Measurements from ENCODE around the gene SRP72. TPM values are rescaled to one million over a fixed set of nuclear protein-coding genes. Genes with fewer than 3 reads are reported as not detected.

Gene SRP72
- total RNA-seq, 2 experiments from 2014 or later, result 181 to 204 TPM

- ChIA-PET CTCF (interaction anchor here (1.0 kb wide), 1 partner anchor 296 kb away, joined by 4 read pairs; no protein-coding TSS in a partner anchor), POLR2A (no interaction called here)
- H3K4me1 Mint-ChIP-seq, result peaks cover 12% of the 10 kb centered on the region
- DNase-seq (no peak), ATAC-seq (no peak)
- no peak overlapping the region for H3K4me3 Mint-ChIP-seq
- no peak overlapping the region for H3K27ac Mint-ChIP-seq
- no peaks in the 10 kb centered on the region for H3K9me3 Mint-ChIP-seq (ENCODE audit: low read depth)
- intact Hi-C loops (cut with DNase I, micrococcal nuclease), result loop anchor here in 1 of 2 experiments (10.0 kb wide), 1 partner anchor 294 kb away; no protein-coding TSS in a partner anchor
- H3K27me3 Mint-ChIP-seq, result peaks cover 12% of the 10 kb centered on the region
- no peaks in the 10 kb centered on the region for H3K36me3 Mint-ChIP-seq (ENCODE audit: low read depth)
Measured at GRCh38 chr4:56540826-56541225, 73.4 kb downstream of the SRP72 start.

- no peaks in the 10 kb centered on the region for H3K36me3 Mint-ChIP-seq (ENCODE audit: low read depth)
- no peak overlapping the region for H3K27ac Mint-ChIP-seq
- intact Hi-C loops (cut with DNase I, micrococcal nuclease), result loop anchor here (1.0 to 10.0 kb wide), 8 partner anchors 14 to 596 kb away; partner anchors contain the start of genes ARL9 (in 1 of the 2), CEP135 (in 1 of the 2) and SRP72 (in 1 of the 2)
- ATAC-seq, result peak; percentile 100
- peaks cover 3% of the 10 kb centered on the region for H3K27me3 Mint-ChIP-seq
- H3K4me1 Mint-ChIP-seq, result peaks cover 16% of the 10 kb centered on the region
- no peaks in the 10 kb centered on the region for H3K9me3 Mint-ChIP-seq (ENCODE audit: low read depth)
- H3K4me3 Mint-ChIP-seq, result peak overlapping the region; percentile 54
- ChIA-PET CTCF (interaction anchor here (0.6 to 2.5 kb wide), 14 partner anchors 10 to 291 kb away, joined by 3 to 12 read pairs (median 4); a partner anchor contains a TSS), POLR2A (no interaction called here)
- DNase-seq, result peak; percentile 92
Measured at GRCh38 chr4:56544573-56545131, 77.2 kb downstream of the SRP72 start.

- Mint-ChIP-seq H3K9me3 (ENCODE audit: low read depth) (no peaks in the 10 kb centered on the region), H3K4me1 (peaks cover 4% of the 10 kb centered on the region), H3K27ac (no peak overlapping the region), H3K27me3 (no peaks in the 10 kb centered on the region), H3K36me3 (ENCODE audit: low read depth) (no peaks in the 10 kb centered on the region), H3K4me3 (no peak overlapping the region)
- intact Hi-C loops (cut with DNase I, micrococcal nuclease), result no loop called here
- ChIA-PET POLR2A (no interaction called here), CTCF (interaction anchor here (1.3 kb wide), 1 partner anchor 286 kb away, joined by 5 read pairs; no protein-coding TSS in a partner anchor)
- no peak for ATAC-seq
- DNase-seq, result no peak
Measured at GRCh38 chr4:56550642-56551041, 83.2 kb downstream of the SRP72 start.

DNA sequence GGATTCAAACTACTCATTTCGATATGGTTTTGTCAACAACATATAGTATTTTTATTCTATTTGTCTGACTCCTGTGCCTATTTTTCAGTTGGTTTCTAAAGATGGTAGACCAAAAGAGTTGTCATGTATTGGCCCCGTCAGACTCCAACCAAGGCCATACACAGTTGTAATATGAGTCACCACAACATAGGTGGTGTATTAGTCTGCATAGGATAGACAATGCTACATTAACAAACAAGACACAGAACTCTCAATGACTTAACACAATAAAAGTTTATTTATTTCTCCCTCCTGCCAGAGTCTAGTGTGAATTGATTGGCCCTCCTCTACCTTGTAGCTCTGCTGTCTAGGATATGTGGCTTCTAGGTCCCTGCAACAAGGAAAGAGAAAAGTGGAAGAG is 84.1 kb downstream of the SRP72 start:
- Mint-ChIP-seq H3K4me1 (peaks cover 4% of the 10 kb centered on the region), H3K27me3 (no peaks in the 10 kb centered on the region), H3K9me3 (ENCODE audit: low read depth) (no peaks in the 10 kb centered on the region), H3K4me3 (no peak overlapping the region), H3K36me3 (ENCODE audit: low read depth) (no peaks in the 10 kb centered on the region), H3K27ac (no peak overlapping the region)
- ATAC-seq, result no peak
- intact Hi-C loops (cut with DNase I, micrococcal nuclease), result no loop called here
- ChIA-PET CTCF (no interaction called here), POLR2A (no interaction called here)
- no peak for DNase-seq

GRCh38 chr4:56552273-56552672 is 84.9 kb downstream of the SRP72 start:
- POLR2A ChIA-PET, result no interaction called here
- Mint-ChIP-seq H3K4me3 (no peak overlapping the region), H3K36me3 (ENCODE audit: low read depth) (no peaks in the 10 kb centered on the region), H3K27ac (no peak overlapping the region), H3K4me1 (peaks cover 4% of the 10 kb centered on the region), H3K9me3 (ENCODE audit: low read depth) (no peaks in the 10 kb centered on the region), H3K27me3 (no peaks in the 10 kb centered on the region)
- CTCF ChIA-PET, result interaction anchor here (0.6 to 1.0 kb wide), 2 partner anchors 13 to 75 kb away, joined by 3 to 4 read pairs; no protein-coding TSS in a partner anchor
- DNase-seq (no peak), ATAC-seq (no peak)
- intact Hi-C loops (cut with DNase I, micrococcal nuclease), result no loop called here

Other genes starting within 250 kb of the SRP72 start
- 10 to 100 TPM; 13.3 to 16.4 TPM for gene AASDH, start 80.1 kb upstream of the SRP72 start, total RNA-seq
- gene PPAT, start 32.0 kb upstream of the SRP72 start, total RNA-seq, result 10 to 100 TPM; 36.8 to 48.2 TPM
- gene PAICS, start 31.4 kb upstream of the SRP72 start, total RNA-seq, result 100 to 1,000 TPM; 369 to 437 TPM
- gene ARL9, start 38.2 kb downstream of the SRP72 start, total RNA-seq, result under 1 TPM; 0.25 to 0.37 TPM
- gene HOPX, start 213.7 kb downstream of the SRP72 start, total RNA-seq, result 10 to 100 TPM; 56.3 to 83.9 TPM